Measurements from ENCODE around the gene GIT1.

GIT1 gene

GRCh38 chr17:29546085-29546484 lies 43.4 kb downstream of the GIT1 start:
- TF ChIP-seq CTCF (IDR thresholded peaks at IDR 0.05), result no peak
- H3K4me3 ChIP-seq (ENCODE audit: low read depth, low read length), result no peak overlapping the region
- no peaks in the 10 kb centered on the region for H3K9me3 ChIP-seq (ENCODE audit: control insufficient read depth, low read length)
- H3K36me3 ChIP-seq (ENCODE audit: control insufficient read depth, insufficient read depth, low read length), result no peaks in the 10 kb centered on the region
- no peak overlapping the region for H3K4me2 ChIP-seq (ENCODE audit: low read length)
- no peaks in the 10 kb centered on the region for H3K79me2 ChIP-seq
- no peak overlapping the region for H3K9ac ChIP-seq
- H3K27ac ChIP-seq, result no peak overlapping the region
- H2AFZ ChIP-seq, result no peak overlapping the region
- H3K4me1 ChIP-seq, result no peaks in the 10 kb centered on the region
- H3K27me3 ChIP-seq (ENCODE audit: control insufficient read depth, insufficient read depth, low read length), result no peaks in the 10 kb centered on the region

- no peak overlapping the region for H3K9ac ChIP-seq
- no peaks in the 10 kb centered on the region for H3K9me3 ChIP-seq (ENCODE audit: control insufficient read depth, low read length)
- no peak overlapping the region for H3K4me2 ChIP-seq (ENCODE audit: low read length)
- no peak for TF ChIP-seq CTCF (IDR thresholded peaks at IDR 0.05)
- no peak overlapping the region for H3K4me3 ChIP-seq (ENCODE audit: low read depth, low read length)
- no peaks in the 10 kb centered on the region for H3K27me3 ChIP-seq (ENCODE audit: control insufficient read depth, insufficient read depth, low read length)
- H2AFZ ChIP-seq, result no peak overlapping the region
- H3K79me2 ChIP-seq, result peaks cover 3% of the 10 kb centered on the region
- H3K36me3 ChIP-seq (ENCODE audit: control insufficient read depth, insufficient read depth, low read length), result no peaks in the 10 kb centered on the region
- no peaks in the 10 kb centered on the region for H3K4me1 ChIP-seq
- H3K27ac ChIP-seq, result no peak overlapping the region
These were observed 45.4 kb downstream of the GIT1 start for GRCh38 chr17:29544066-29544465.

GRCh38 chr17:29533976-29534375 lies 55.5 kb downstream of the GIT1 start:
- no peak for TF ChIP-seq CTCF (IDR thresholded peaks at IDR 0.05)
- Histone ChIP-seq H3K79me2 (peaks cover 6% of the 10 kb centered on the region), H3K4me1 (no peaks in the 10 kb centered on the region), H2AFZ (no peak overlapping the region), H3K27me3 (ENCODE audit: control insufficient read depth, insufficient read depth, low read length) (no peaks in the 10 kb centered on the region), H3K27ac (no peak overlapping the region), H3K9ac (no peak overlapping the region), H3K36me3 (ENCODE audit: control insufficient read depth, insufficient read depth, low read length) (no peaks in the 10 kb centered on the region), H3K4me3 (ENCODE audit: low read depth, low read length) (no peak overlapping the region), H3K9me3 (ENCODE audit: control insufficient read depth, low read length) (no peaks in the 10 kb centered on the region), H3K4me2 (ENCODE audit: low read length) (no peak overlapping the region)

- no peak for TF ChIP-seq CTCF (IDR thresholded peaks at IDR 0.05)
- no peaks in the 10 kb centered on the region for H3K27me3 ChIP-seq (ENCODE audit: control insufficient read depth, insufficient read depth, low read length)
- no peak overlapping the region for H3K4me3 ChIP-seq (ENCODE audit: low read depth, low read length)
- H3K4me2 ChIP-seq (ENCODE audit: low read length), result no peak overlapping the region
- no peak overlapping the region for H3K27ac ChIP-seq
- H3K4me1 ChIP-seq, result no peaks in the 10 kb centered on the region
- no peak overlapping the region for H3K9ac ChIP-seq
- H3K9me3 ChIP-seq (ENCODE audit: control insufficient read depth, low read length), result no peaks in the 10 kb centered on the region
- H3K79me2 ChIP-seq, result peaks cover 21% of the 10 kb centered on the region
- H2AFZ ChIP-seq, result no peak overlapping the region
- H3K36me3 ChIP-seq (ENCODE audit: control insufficient read depth, insufficient read depth, low read length), result no peaks in the 10 kb centered on the region
These were observed 63.1 kb downstream of the GIT1 start for GRCh38 chr17:29526322-29526721.

- H3K4me3 ChIP-seq (ENCODE audit: low read depth, low read length), result no peak overlapping the region
- no peaks in the 10 kb centered on the region for H3K4me1 ChIP-seq
- H2AFZ ChIP-seq, result no peak overlapping the region
- no peaks in the 10 kb centered on the region for H3K27me3 ChIP-seq (ENCODE audit: control insufficient read depth, insufficient read depth, low read length)
- H3K27ac ChIP-seq, result no peak overlapping the region
- H3K9me3 ChIP-seq (ENCODE audit: control insufficient read depth, low read length), result no peaks in the 10 kb centered on the region
- no peak overlapping the region for H3K9ac ChIP-seq
- no peak overlapping the region for H3K4me2 ChIP-seq (ENCODE audit: low read length)
- no peaks in the 10 kb centered on the region for H3K36me3 ChIP-seq (ENCODE audit: control insufficient read depth, insufficient read depth, low read length)
- H3K79me2 ChIP-seq, result peaks cover 16% of the 10 kb centered on the region
- TF ChIP-seq CTCF (IDR thresholded peaks at IDR 0.05), result no peak
These were observed 64.8 kb downstream of the GIT1 start for GRCh38 chr17:29524692-29525091.
